ENCODE measurements around the gene SMS. TPM values are rescaled to one million over a fixed set of nuclear protein-coding genes. Genes with fewer than 3 reads are reported as not detected.
A peak's percentile ranks its signal among the peaks of the same experiment; 100 is the strongest.

SMS gene
- total RNA-seq, 1 experiment from 2014 or later, result 164 TPM

GRCh38 chrX:21926527-21927278 lies 13.8 kb upstream of the SMS start:
- ATAC-seq (peak; percentile 97), DNase-seq (peak; percentile 96)
- TF ChIP-seq EZH2phosphoT487 (IDR thresholded peaks at IDR 0.05; ENCODE audit: borderline replicate concordance, low read length), result no peak
- TF ChIP-seq EZH2 (IDR thresholded peaks at IDR 0.05; ENCODE audit: low read length, unreplicated experiment), result no peak
- TF ChIP-seq CTCF (conservative IDR thresholded peaks at IDR 0.05; ENCODE audit: low read depth, low read length), result no peak
- POLR2A ChIA-PET (ENCODE audit: unreplicated experiment), result interaction anchor here (0.6 kb wide), 1 partner anchor 69 kb away, joined by 5 read pairs; no protein-coding TSS in a partner anchor
- peak overlapping the region; percentile 78 for H3K27ac ChIP-seq (ENCODE audit: low read length)
- H2AFZ ChIP-seq (ENCODE audit: low read length), result peak overlapping the region; percentile 47
- no peaks in the 10 kb centered on the region for H3F3A ChIP-seq (ENCODE audit: low read length, unreplicated experiment)
- H3K79me2 ChIP-seq (ENCODE audit: low read length), result no peaks in the 10 kb centered on the region
- H3K4me2 ChIP-seq (ENCODE audit: low read length), result peak overlapping the region; percentile 77
- H3K9ac ChIP-seq (ENCODE audit: low read length), result peak overlapping the region; percentile 32
- peak overlapping the region; percentile 57 for H3K4me3 ChIP-seq (ENCODE audit: low read length)
- no peaks in the 10 kb centered on the region for H4K20me1 ChIP-seq (ENCODE audit: low read length)
- CTCF ChIA-PET, result interaction anchor here (0.6 to 1.0 kb wide), 2 partner anchors 48 to 49 kb away, joined by 3 read pairs; no protein-coding TSS in a partner anchor
- TSS peak; percentile 49 for BruUV-seq (replicated peaks)
- no peaks in the 10 kb centered on the region; the same call in 1 of the 2 replicates for H3K9me2 ChIP-seq (replicated peaks; ENCODE audit: low read length)
- no peaks in the 10 kb centered on the region for H3K27me3 ChIP-seq (ENCODE audit: low read length)
- H3K36me3 ChIP-seq (ENCODE audit: low read depth, low read length), result no peaks in the 10 kb centered on the region
- no peaks in the 10 kb centered on the region for H3K9me3 ChIP-seq (ENCODE audit: low read length)
- intact Hi-C loops (cut with micrococcal nuclease), result loop anchor here (10.0 kb wide), 1 partner anchor 62 kb away; no protein-coding TSS in a partner anchor
- peaks cover 19% of the 10 kb centered on the region for H3K4me1 ChIP-seq (ENCODE audit: insufficient read depth, low read length)

- POLR2A ChIA-PET (ENCODE audit: unreplicated experiment), result no interaction called here
- CTCF ChIA-PET, result no interaction called here
These were observed 11.3 kb upstream of the SMS start for GRCh38 chrX:21929209-21929608.

More at GRCh38 chrX:21929209-21929608, 11.3 kb upstream of the SMS start:
- no peak for DNase-seq
- H3K27ac ChIP-seq (ENCODE audit: low read length), result no peak overlapping the region
- no peak overlapping the region for H3K4me3 ChIP-seq (ENCODE audit: low read length)
- intact Hi-C loops (cut with micrococcal nuclease), result loop anchor here (10.0 kb wide), 1 partner anchor 64 kb away; no protein-coding TSS in a partner anchor
- no TSS peak for BruUV-seq (replicated peaks)
- no peaks in the 10 kb centered on the region; the same call in 1 of the 2 replicates for H3K9me2 ChIP-seq (replicated peaks; ENCODE audit: low read length)
- H3K4me2 ChIP-seq (ENCODE audit: low read length), result no peak overlapping the region
- TF ChIP-seq CTCF (conservative IDR thresholded peaks at IDR 0.05; ENCODE audit: low read depth, low read length), result no peak
- no peak for TF ChIP-seq EZH2phosphoT487 (IDR thresholded peaks at IDR 0.05; ENCODE audit: borderline replicate concordance, low read length)
- no peak for TF ChIP-seq EZH2 (IDR thresholded peaks at IDR 0.05; ENCODE audit: low read length, unreplicated experiment)
- H3F3A ChIP-seq (ENCODE audit: low read length, unreplicated experiment), result no peaks in the 10 kb centered on the region
- no peaks in the 10 kb centered on the region for H3K9me3 ChIP-seq (ENCODE audit: low read length)
- no peak overlapping the region for H2AFZ ChIP-seq (ENCODE audit: low read length)
- H3K36me3 ChIP-seq (ENCODE audit: low read depth, low read length), result no peaks in the 10 kb centered on the region
- H3K27me3 ChIP-seq (ENCODE audit: low read length), result no peaks in the 10 kb centered on the region
- no peak overlapping the region for H3K9ac ChIP-seq (ENCODE audit: low read length)
- no peaks in the 10 kb centered on the region for H3K79me2 ChIP-seq (ENCODE audit: low read length)
- peaks cover 35% of the 10 kb centered on the region for H3K4me1 ChIP-seq (ENCODE audit: insufficient read depth, low read length)
- H4K20me1 ChIP-seq (ENCODE audit: low read length), result no peaks in the 10 kb centered on the region
- no peak for ATAC-seq

All from PC-3 (cell line).